Measurements from ENCODE around the gene BTN3A1. TPM values are rescaled to one million over a fixed set of nuclear protein-coding genes. Genes with fewer than 3 reads are reported as not detected.

BTN3A1 gene
- total and polyA plus RNA-seq, 10 of the 15 experiments (the other 5 are each of a cell fraction or from before 2014, with no cell fraction given), result 5.6 to 60.1 (median 16.1) TPM

DNA sequence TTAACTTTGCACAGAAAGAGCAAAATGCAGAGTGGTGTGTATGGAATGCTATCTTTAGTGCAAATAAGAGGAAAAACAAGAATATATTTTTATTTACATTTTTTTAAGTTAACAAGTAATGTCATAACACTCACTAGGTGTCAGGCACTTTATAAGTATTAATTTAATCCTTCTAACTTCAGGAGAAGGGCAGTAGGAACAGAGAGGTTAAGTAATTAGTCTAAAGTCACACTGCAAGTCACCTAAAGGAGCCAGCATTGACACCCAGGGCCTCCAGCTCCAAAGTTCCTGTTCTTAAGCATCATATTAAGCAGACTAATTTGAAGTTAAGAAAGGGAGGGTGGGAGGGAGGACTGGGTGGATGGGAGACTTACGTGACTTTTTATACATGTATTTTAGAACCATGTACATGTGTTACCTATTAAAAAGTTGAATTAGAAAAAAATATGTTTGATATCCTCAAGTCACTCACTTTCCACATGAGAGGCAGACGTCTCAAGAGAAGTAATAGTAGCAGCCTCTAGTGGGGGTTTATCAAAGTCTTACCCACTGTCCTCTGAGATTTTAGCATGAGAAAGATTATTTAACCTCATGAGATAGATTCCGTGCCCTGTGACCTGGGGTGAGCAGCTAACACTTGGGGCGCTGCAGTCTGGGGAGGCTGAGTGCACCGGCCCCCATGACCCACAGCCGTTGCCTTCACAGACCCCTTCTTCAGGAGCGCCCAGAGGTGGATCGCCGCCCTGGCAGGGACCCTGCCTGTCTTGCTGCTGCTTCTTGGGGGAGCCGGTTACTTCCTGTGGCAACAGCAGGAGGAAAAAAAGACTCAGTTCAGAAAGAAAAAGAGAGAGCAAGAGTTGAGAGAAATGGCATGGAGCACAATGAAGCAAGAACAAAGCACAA, 7.0 kb downstream of the BTN3A1 start:
- no TSS peak for BruUV-seq (replicated peaks)
- ChIA-PET POLR2A (no interaction called here), SMC1A (ENCODE audit: uncharacterized antibody, unreplicated experiment) (interaction anchor here (1.0 kb wide), 1 partner anchor 74 kb away, joined by 5 read pairs; no protein-coding TSS in a partner anchor), CTCF (no interaction called here), RAD21 (ENCODE audit: unreplicated experiment) (no interaction called here)
- H3K36me3 ChIP-seq (ENCODE audit: control insufficient read depth in 2 of 2, insufficient read depth in 2 of 2, low read length in 1 of 2), result peaks cover 0 to 13% of the 10 kb centered on the region in 2 experiments; a peak in 2 of 4 replicates
- no peak overlapping the region for H3K4me2 ChIP-seq (ENCODE audit: control insufficient read depth, insufficient read depth)
- no peak overlapping the region for H3K4me3 ChIP-seq
- no peaks in the 10 kb centered on the region for H3K9me3 ChIP-seq (replicated peaks; ENCODE audit: control insufficient read depth, insufficient read depth, low read length)
- no peak overlapping the region for H3K27ac ChIP-seq (ENCODE audit: control insufficient read depth, insufficient read depth)
- no peak overlapping the region for H3K9ac ChIP-seq (ENCODE audit: control insufficient read depth, insufficient read depth, low read length)
- peaks cover 8% of the 10 kb centered on the region for H3K4me1 ChIP-seq (ENCODE audit: control insufficient read depth, insufficient read depth, low read length)
- in situ Hi-C loops (cut with MboI), result no loop called here
- H3K27me3 ChIP-seq (replicated peaks in 1 of 2; ENCODE audit: control insufficient read depth in 2 of 2, insufficient read depth in 2 of 2, low read length in 1 of 2), result no peaks in the 10 kb centered on the region
- ATAC-seq (no peak), FAIRE-seq (no peak), DNase-seq (ENCODE audit: low read depth, low spot score) (no peak)
- 93% methylated on average over 10 of the region's 10 CpGs for whole genome bisulfite sequencing (ENCODE audit: insufficient coverage, insufficient replicate concordance, low lambda C conversion rate, missing lambda C conversion rate)
- no peaks in the 10 kb centered on the region for H3K79me2 ChIP-seq (ENCODE audit: control insufficient read depth, insufficient read depth, low read length)
- intact Hi-C loops (cut with micrococcal nuclease; ENCODE audit: unreplicated experiment), result no loop called here
- no peak overlapping the region for H2AFZ ChIP-seq (ENCODE audit: control insufficient read depth, low read depth, low read length)
- H4K20me1 ChIP-seq (ENCODE audit: control insufficient read depth, insufficient read depth), result no peaks in the 10 kb centered on the region
- TF ChIP-seq, protein P1, sequence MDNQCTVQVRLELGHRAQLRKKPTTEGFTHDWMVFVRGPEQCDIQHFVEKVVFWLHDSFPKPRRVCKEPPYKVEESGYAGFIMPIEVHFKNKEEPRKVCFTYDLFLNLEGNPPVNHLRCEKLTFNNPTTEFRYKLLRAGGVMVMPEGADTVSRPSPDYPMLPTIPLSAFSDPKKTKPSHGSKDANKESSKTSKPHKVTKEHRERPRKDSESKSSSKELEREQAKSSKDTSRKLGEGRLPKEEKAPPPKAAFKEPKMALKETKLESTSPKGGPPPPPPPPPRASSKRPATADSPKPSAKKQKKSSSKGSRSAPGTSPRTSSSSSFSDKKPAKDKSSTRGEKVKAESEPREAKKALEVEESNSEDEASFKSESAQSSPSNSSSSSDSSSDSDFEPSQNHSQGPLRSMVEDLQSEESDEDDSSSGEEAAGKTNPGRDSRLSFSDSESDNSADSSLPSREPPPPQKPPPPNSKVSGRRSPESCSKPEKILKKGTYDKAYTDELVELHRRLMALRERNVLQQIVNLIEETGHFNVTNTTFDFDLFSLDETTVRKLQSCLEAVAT (IDR thresholded peaks at IDR 0.05), result no peak
- TF ChIP-seq RELA (IDR thresholded peaks at IDR 0.05; ENCODE audit: borderline replicate concordance, partially characterized antibody) (no peak), FOXK2 (IDR thresholded peaks at IDR 0.05) (no peak), EP300 (IDR thresholded peaks at IDR 0.05; ENCODE audit: borderline replicate concordance in 1 of 2, control insufficient read depth in 1 of 2, low read depth in 2 of 2, low read length in 2 of 2) (no peak), YBX1 (IDR thresholded peaks at IDR 0.05) (no peak), NFIC (IDR thresholded peaks at IDR 0.05; ENCODE audit: low read depth, low read length) (no peak), KLF5 (IDR thresholded peaks at IDR 0.05; ENCODE audit: partially characterized antibody) (no peak), BHLHE40 (IDR thresholded peaks at IDR 0.05; ENCODE audit: borderline replicate concordance in 1 of 2, low read depth in 2 of 2, low read length in 1 of 2) (no peak), KAT2A (conservative IDR thresholded peaks at IDR 0.05; ENCODE audit: control insufficient read depth, low read depth, low read length) (no peak), MEF2A (IDR thresholded peaks at IDR 0.05; ENCODE audit: insufficient read depth, low read depth, low read length) (no peak)
- TF ChIP-seq, protein P2, sequence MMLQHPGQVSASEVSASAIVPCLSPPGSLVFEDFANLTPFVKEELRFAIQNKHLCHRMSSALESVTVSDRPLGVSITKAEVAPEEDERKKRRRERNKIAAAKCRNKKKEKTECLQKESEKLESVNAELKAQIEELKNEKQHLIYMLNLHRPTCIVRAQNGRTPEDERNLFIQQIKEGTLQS (IDR thresholded peaks at IDR 0.05; ENCODE audit: borderline replicate concordance, extremely low read depth, low read depth, low read length), result no peak
